ENCODE measurements around the gene HOXB6. TPM values are rescaled to one million over a fixed set of nuclear protein-coding genes. Genes with fewer than 3 reads are reported as not detected.

The HOXB6 gene
- total RNA-seq, 2 donors from 2014 or later = not detected

- whole genome bisulfite sequencing, 2 experiments (ENCODE audit: insufficient coverage in 1 of 2, insufficient read length in 1 of 2) = 25 to 77% methylated on average over 2 to 16 of the region's 18 CpGs
- no peak for DNase-seq
- TF ChIP-seq CTCF (conservative IDR thresholded peaks at IDR 0.05) = no peak
- Histone ChIP-seq H3K9ac (ENCODE audit: extremely low read depth, low read length, poor library complexity, severe bottlenecking) (no peak overlapping the region), H3K36me3 (ENCODE audit: control insufficient read depth, insufficient read depth, low read length) (no peaks in the 10 kb centered on the region), H3K27ac (ENCODE audit: low read depth, low read length) (peak overlapping the region; percentile 65), H3K4me3 (ENCODE audit: low read length) (peak overlapping the region; percentile 54), H3K4me1 (ENCODE audit: control insufficient read depth, insufficient read depth, low read length) (peaks cover 18% of the 10 kb centered on the region), H3K9me3 (ENCODE audit: control insufficient read depth, low read length) (no peaks in the 10 kb centered on the region), H3K27me3 (ENCODE audit: control insufficient read depth, insufficient read depth, low read length, poor library complexity, severe bottlenecking) (peaks cover 99% of the 10 kb centered on the region)
- H3K27ac Mint-ChIP-seq = no peak overlapping the region
- H3K9me3 Mint-ChIP-seq = no peaks in the 10 kb centered on the region
- H3K36me3 Mint-ChIP-seq (ENCODE audit: low read depth) = no peaks in the 10 kb centered on the region
- peaks cover 21% of the 10 kb centered on the region for H3K4me1 Mint-ChIP-seq
- H3K4me3 Mint-ChIP-seq = no peak overlapping the region
- peaks cover 100% of the 10 kb centered on the region for H3K27me3 Mint-ChIP-seq (ENCODE audit: insufficient read depth)
Measured at GRCh38 chr17:48549914-48550501, 54.8 kb downstream of the HOXB6 start.

- no peak overlapping the region for H3K4me3 ChIP-seq (ENCODE audit: low read length)
- peaks cover 99% of the 10 kb centered on the region for H3K27me3 ChIP-seq (ENCODE audit: control insufficient read depth, insufficient read depth, low read length, poor library complexity, severe bottlenecking)
- 0 to 26% methylated on average over 1 to 3 of the region's 3 CpGs for WGBS, 2 experiments (ENCODE audit: insufficient coverage in 1 of 2, insufficient read length in 1 of 2)
- no peaks in the 10 kb centered on the region for H3K36me3 Mint-ChIP-seq (ENCODE audit: low read depth)
- H3K27me3 Mint-ChIP-seq (ENCODE audit: insufficient read depth) = peaks cover 100% of the 10 kb centered on the region
- no peak overlapping the region for H3K4me3 Mint-ChIP-seq
- no peak for TF ChIP-seq CTCF (conservative IDR thresholded peaks at IDR 0.05)
- peaks cover 16% of the 10 kb centered on the region for H3K4me1 Mint-ChIP-seq
- H3K36me3 ChIP-seq (ENCODE audit: control insufficient read depth, insufficient read depth, low read length) = no peaks in the 10 kb centered on the region
- no peak for DNase-seq
- no peaks in the 10 kb centered on the region for H3K9me3 ChIP-seq (ENCODE audit: control insufficient read depth, low read length)
- H3K9ac ChIP-seq (ENCODE audit: extremely low read depth, low read length, poor library complexity, severe bottlenecking) = no peak overlapping the region
- H3K4me1 ChIP-seq (ENCODE audit: control insufficient read depth, insufficient read depth, low read length) = peaks cover 15% of the 10 kb centered on the region
- peak overlapping the region; percentile 12 for H3K27ac ChIP-seq (ENCODE audit: low read depth, low read length)
- H3K27ac Mint-ChIP-seq = no peak overlapping the region
- no peaks in the 10 kb centered on the region for H3K9me3 Mint-ChIP-seq
Measured at GRCh38 chr17:48549281-48549630, 55.5 kb downstream of the HOXB6 start.

GRCh38 chr17:48548523-48549280, 56.1 kb downstream of the HOXB6 start:
- Mint-ChIP-seq H3K9me3 (no peaks in the 10 kb centered on the region), H3K4me1 (peaks cover 19% of the 10 kb centered on the region), H3K4me3 (no peak overlapping the region), H3K27me3 (ENCODE audit: insufficient read depth) (peaks cover 100% of the 10 kb centered on the region), H3K27ac (no peak overlapping the region), H3K36me3 (ENCODE audit: low read depth) (no peaks in the 10 kb centered on the region)
- H3K4me1 ChIP-seq (ENCODE audit: control insufficient read depth, insufficient read depth, low read length) = peaks cover 14% of the 10 kb centered on the region
- no peak for DNase-seq
- no peak overlapping the region for H3K9ac ChIP-seq (ENCODE audit: extremely low read depth, low read length, poor library complexity, severe bottlenecking)
- H3K4me3 ChIP-seq (ENCODE audit: low read length) = peak overlapping the region; percentile 2
- peak overlapping the region; percentile 95 for H3K27ac ChIP-seq (ENCODE audit: low read depth, low read length)
- WGBS, 2 experiments (ENCODE audit: insufficient coverage in 1 of 2, insufficient read length in 1 of 2) = 16% methylated on average over 3 to 5 of the region's 6 CpGs
- no peaks in the 10 kb centered on the region for H3K36me3 ChIP-seq (ENCODE audit: control insufficient read depth, insufficient read depth, low read length)
- H3K9me3 ChIP-seq (ENCODE audit: control insufficient read depth, low read length) = no peaks in the 10 kb centered on the region
- TF ChIP-seq CTCF (conservative IDR thresholded peaks at IDR 0.05) = no peak
- H3K27me3 ChIP-seq (ENCODE audit: control insufficient read depth, insufficient read depth, low read length, poor library complexity, severe bottlenecking) = peaks cover 99% of the 10 kb centered on the region

All from endodermal cell (in vitro differentiated cells).